CD14-positive monocyte (primary cell): ENCODE data around the gene ABCA2. TPM values are rescaled to one million over a fixed set of nuclear protein-coding genes. Genes with fewer than 3 reads are reported as not detected.
A peak's percentile ranks its signal among the peaks of the same experiment; 100 is the strongest.

ENCODE experiments used
- DNase-seq, 3 donors: peaks; one replicate each; pipeline ENCODE4 v3.0.0-alpha.2; 2011 to 2022
- H2AFZ ChIP-seq: 2 replicates; pipeline ENCODE4 v1.6.0; 2012; ENCODE audit warnings: mild to moderate bottlenecking, low read depth, low read length, inconsistent platforms; ENCODE audit not compliant: insufficient read depth, poor library complexity, severe bottlenecking
- H3K27ac ChIP-seq, 2 donors: 1 replicate in 1 of 2; 2 replicates in 1 of 2; pipeline ENCODE4 v1.5.1; 2012 to 2013; ENCODE audit warnings: low read length in 2 of 2, control low read depth in 1 of 2, inconsistent platforms in 1 of 2, low read depth in 1 of 2, mild to moderate bottlenecking in 1 of 2
- H3K27me3 ChIP-seq, 2 donors: one replicate each; pipeline versions ENCODE4 v1.6.0 to v1.6.1; 2011 to 2013; ENCODE audit warnings: low read length in 2 of 2; ENCODE audit not compliant: control insufficient read depth in 2 of 2, insufficient read depth in 2 of 2
- H3K36me3 ChIP-seq, 2 donors: replicated peaks in 1 of 2; 1 replicate in 1 of 2; 2 replicates in 1 of 2; pipeline versions ENCODE4 v1.5.1 to v1.6.1; 2012 to 2013; ENCODE audit warnings: low read length in 2 of 2, control low read depth in 1 of 2, inconsistent platforms in 1 of 2, mild to moderate bottlenecking in 1 of 2; ENCODE audit not compliant: insufficient read depth in 2 of 2, control insufficient read depth in 1 of 2
- H3K4me1 ChIP-seq, 2 donors: 1 replicate in 1 of 2; 2 replicates in 1 of 2; pipeline versions ENCODE4 v1.5.1 to v1.6.1; 2012 to 2013; ENCODE audit warnings: low read length in 2 of 2, control low read depth in 1 of 2, inconsistent platforms in 1 of 2, mild to moderate bottlenecking in 1 of 2, moderate library complexity in 1 of 2; ENCODE audit not compliant: insufficient read depth in 2 of 2, control insufficient read depth in 1 of 2
- H3K4me2 ChIP-seq: replicated peaks from 2 replicates; pipeline ENCODE3; 2012; ENCODE audit warnings: low read length, moderate library complexity, mild to moderate bottlenecking; ENCODE audit not compliant: poor library complexity, severe bottlenecking; ENCODE audit errors: extremely low read depth
- H3K4me3 ChIP-seq, 3 experiments: fragments of 200-600 bp in 1 of 3; sonication (generic) in 1 of 3; replicated peaks in 1 of 3; 1 replicate in 2 of 3; 2 replicates in 1 of 3; pipeline ENCODE4 v1.5.1; 2011 to 2013; ENCODE audit warnings: low read length in 3 of 3, mild to moderate bottlenecking in 3 of 3, control low read depth in 2 of 3, low read depth in 2 of 3, inconsistent platforms in 1 of 3, moderate library complexity in 1 of 3
- H3K79me2 ChIP-seq: 2 replicates; pipeline ENCODE4 v1.6.0; 2012; ENCODE audit warnings: mild to moderate bottlenecking, control low read depth, inconsistent platforms, low read length, moderate library complexity; ENCODE audit not compliant: insufficient read depth
- H3K9ac ChIP-seq: 2 replicates; pipeline ENCODE4 v1.6.0; 2017; ENCODE audit warnings: low read length, mild to moderate bottlenecking; ENCODE audit not compliant: insufficient read depth, poor library complexity, severe bottlenecking
- H3K9me3 ChIP-seq, 2 donors: replicated peaks in 1 of 2; 1 replicate in 1 of 2; 2 replicates in 1 of 2; pipeline versions ENCODE4 v1.5.1 to v1.6.1; 2012 to 2013; ENCODE audit warnings: low read length in 2 of 2, control low read depth in 1 of 2; ENCODE audit not compliant: control insufficient read depth in 1 of 2, insufficient read depth in 1 of 2
- H4K20me1 ChIP-seq: 2 replicates; pipeline ENCODE4 v1.6.0; 2012; ENCODE audit warnings: mild to moderate bottlenecking, low read length, control low read depth, moderate library complexity; ENCODE audit not compliant: insufficient read depth
- H3K27ac Mint-ChIP-seq, 7 donors: one replicate each; pipeline ENCODE4 v1.8.0; 2020; ENCODE audit warnings: mild to moderate bottlenecking in 7 of 7, mixed read lengths in 7 of 7, moderate library complexity in 6 of 7, inconsistent platforms in 2 of 7
- H3K27me3 Mint-ChIP-seq, 3 donors: one replicate each; pipeline ENCODE4 v1.8.0; 2021 to 2022; ENCODE audit warnings: low read depth in 3 of 3, mild to moderate bottlenecking in 3 of 3, mixed read lengths in 3 of 3, moderate library complexity in 3 of 3, inconsistent platforms in 1 of 3
- H3K36me3 Mint-ChIP-seq, 2 donors: one replicate each; pipeline ENCODE4 v1.8.0; 2020; ENCODE audit warnings: mixed read lengths in 2 of 2, inconsistent platforms in 1 of 2, mild to moderate bottlenecking in 1 of 2
- H3K4me1 Mint-ChIP-seq: one replicate; pipeline ENCODE4 v1.8.0; 2020; ENCODE audit warnings: mild to moderate bottlenecking, mixed read lengths
- H3K4me3 Mint-ChIP-seq, 2 donors: one replicate each; pipeline ENCODE4 v1.8.0; 2020; ENCODE audit warnings: mild to moderate bottlenecking in 2 of 2, mixed read lengths in 2 of 2, moderate library complexity in 1 of 2
- H3K9me3 Mint-ChIP-seq, 7 donors: one replicate each; pipeline ENCODE4 v1.8.0; 2020 to 2022; ENCODE audit warnings: mixed read lengths in 7 of 7, mild to moderate bottlenecking in 6 of 7, moderate library complexity in 6 of 7, inconsistent platforms in 2 of 7
- WGBS: methylation state at CpG from one replicate; pipeline ENCODE4 v1.1.5; 2013; ENCODE audit warnings: missing lambda C conversion rate; ENCODE audit not compliant: insufficient coverage; 5-methylcytosine and 5-hydroxymethylcytosine counted together
- intact Hi-C, 2 donors: fragments of 100-400 bp; cut with micrococcal nuclease; formaldehyde crosslinking; loops; one replicate each; pipeline versions ENCODE4 v1.15.0 to v1.15.1; 2023
- polyA plus RNA-seq, 3 donors: library from polyadenylated mRNA; depleted of rRNA in 1 of 3; unstranded in 2 of 3; stranded (reverse) in 1 of 3; fragments of 300-500 nt in 2 of 3; fragments of >200 nt in 1 of 3; fragmentation: Illumina TruSeq in 2 of 3; gene quantifications; 1 replicate in 2 of 3; 2 replicates in 1 of 3; pipeline ENCODE4 v1.2.3, GENCODE V29; 2012 to 2021
- TF ChIP-seq, protein P1 (sequence below): fragments of 200-600 bp; IDR thresholded peaks from one replicate; pipeline ENCODE4 v1.8.0; 2022; ENCODE audit warnings: antibody characterized with exemption, mild to moderate bottlenecking

The ABCA2 gene
- polyA plus RNA-seq, 3 donors = 0.18 to 30.7 (median 0.40) TPM

DNA sequence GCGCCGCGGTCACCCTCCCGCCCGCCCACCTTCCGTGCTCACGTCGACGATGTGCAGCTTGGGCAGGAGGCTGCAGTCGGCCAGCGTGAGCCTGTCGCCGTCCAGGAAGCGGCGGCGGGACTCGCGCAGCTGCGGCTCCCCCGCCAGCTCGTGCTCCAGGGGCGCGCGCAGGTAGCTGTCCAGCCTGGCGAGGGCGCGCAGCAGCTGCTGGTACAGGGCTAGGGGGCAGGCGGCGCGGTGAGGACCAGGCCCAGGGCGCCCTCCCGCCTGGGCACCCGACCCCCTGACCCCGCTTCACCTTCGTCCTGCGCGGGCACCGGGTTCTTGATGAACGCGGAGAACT is 33.2 kb downstream of the ABCA2 start:
- Histone ChIP-seq H2AFZ (no peak overlapping the region), H4K20me1 (peaks cover 30% of the 10 kb centered on the region), H3K36me3 (peaks cover 6 to 9% of the 10 kb centered on the region in 2 donors), H3K9me3 (no peaks in the 10 kb centered on the region), H3K4me1 (peaks cover 66 to 83% of the 10 kb centered on the region in 2 donors), H3K4me2 (no peak overlapping the region), H3K27me3 (peaks cover 0 to 41% of the 10 kb centered on the region in 2 donors), H3K79me2 (peaks cover 20% of the 10 kb centered on the region), H3K9ac (no peak overlapping the region), H3K4me3 (no peak overlapping the region), H3K27ac (no peak overlapping the region)
- Mint-ChIP-seq H3K27ac (no peak overlapping the region), H3K4me3 (no peak overlapping the region), H3K9me3 (peaks cover 0 to 17% (median 3%) of the 10 kb centered on the region in 7 donors), H3K4me1 (peaks cover 65% of the 10 kb centered on the region), H3K36me3 (peaks cover 10% of the 10 kb centered on the region in 2 donors), H3K27me3 (peaks cover 24 to 56% (median 45%) of the 10 kb centered on the region in 3 donors)
- intact Hi-C loops = loop anchor here (5.0 kb wide), 1 partner anchor 37 kb away; the partner anchor contains the start of gene FUT7 (in 2 of the 2)
- 36% methylated on average over 40 of the region's 40 CpGs for WGBS
- DNase-seq = no peak
- TF ChIP-seq, protein P1, sequence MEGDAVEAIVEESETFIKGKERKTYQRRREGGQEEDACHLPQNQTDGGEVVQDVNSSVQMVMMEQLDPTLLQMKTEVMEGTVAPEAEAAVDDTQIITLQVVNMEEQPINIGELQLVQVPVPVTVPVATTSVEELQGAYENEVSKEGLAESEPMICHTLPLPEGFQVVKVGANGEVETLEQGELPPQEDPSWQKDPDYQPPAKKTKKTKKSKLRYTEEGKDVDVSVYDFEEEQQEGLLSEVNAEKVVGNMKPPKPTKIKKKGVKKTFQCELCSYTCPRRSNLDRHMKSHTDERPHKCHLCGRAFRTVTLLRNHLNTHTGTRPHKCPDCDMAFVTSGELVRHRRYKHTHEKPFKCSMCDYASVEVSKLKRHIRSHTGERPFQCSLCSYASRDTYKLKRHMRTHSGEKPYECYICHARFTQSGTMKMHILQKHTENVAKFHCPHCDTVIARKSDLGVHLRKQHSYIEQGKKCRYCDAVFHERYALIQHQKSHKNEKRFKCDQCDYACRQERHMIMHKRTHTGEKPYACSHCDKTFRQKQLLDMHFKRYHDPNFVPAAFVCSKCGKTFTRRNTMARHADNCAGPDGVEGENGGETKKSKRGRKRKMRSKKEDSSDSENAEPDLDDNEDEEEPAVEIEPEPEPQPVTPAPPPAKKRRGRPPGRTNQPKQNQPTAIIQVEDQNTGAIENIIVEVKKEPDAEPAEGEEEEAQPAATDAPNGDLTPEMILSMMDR = no peak

DNA sequence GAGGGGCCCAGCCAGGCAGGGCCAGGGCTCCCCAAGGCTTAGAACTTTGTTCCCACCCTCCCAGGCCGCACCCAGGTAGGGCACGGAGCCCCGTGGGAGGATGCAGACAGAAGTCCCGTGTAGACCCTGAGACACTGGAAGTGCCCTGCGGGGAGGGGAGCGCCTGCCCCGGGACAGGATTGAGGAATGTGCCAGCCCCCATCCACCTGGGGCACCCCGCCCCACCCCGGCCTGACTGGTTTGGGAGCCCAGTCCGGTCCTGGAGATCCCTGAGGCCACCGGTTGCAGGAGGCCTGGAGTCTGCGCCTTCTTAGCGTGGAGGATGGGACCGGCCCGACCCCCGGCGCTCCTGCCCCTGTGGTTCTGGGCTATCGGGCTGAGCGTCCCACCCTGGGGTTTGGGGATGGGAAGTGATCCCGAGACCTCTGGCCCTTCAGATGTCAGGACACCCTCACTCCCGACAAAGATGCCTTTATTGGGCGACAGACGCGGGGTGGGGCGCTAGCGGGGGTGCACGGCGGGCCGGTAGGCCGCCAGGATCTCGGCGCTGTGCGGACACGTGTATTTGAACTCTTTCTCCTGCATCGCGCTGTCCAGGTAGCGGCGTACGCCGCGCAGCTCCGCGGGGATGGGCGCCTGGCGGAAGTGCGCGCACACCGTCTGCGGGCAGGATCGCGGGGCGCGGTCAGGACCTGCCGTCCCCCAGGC is 33.7 kb downstream of the ABCA2 start:
- peaks cover 60% of the 10 kb centered on the region for H3K4me1 Mint-ChIP-seq
- peaks cover 20% of the 10 kb centered on the region for H3K79me2 ChIP-seq
- H3K4me2 ChIP-seq = no peak overlapping the region
- H3K9me3 ChIP-seq = no peaks in the 10 kb centered on the region
- no peak overlapping the region for H3K4me3 ChIP-seq
- peak overlapping the region in 1 of 2 donors; percentile 89 for H3K4me3 Mint-ChIP-seq
- H4K20me1 ChIP-seq = peaks cover 30% of the 10 kb centered on the region
- DNase-seq = no peak
- peaks cover 6 to 9% of the 10 kb centered on the region in 2 donors for H3K36me3 ChIP-seq
- peaks cover 61 to 78% of the 10 kb centered on the region in 2 donors for H3K4me1 ChIP-seq
- H3K9ac ChIP-seq = no peak overlapping the region
- TF ChIP-seq, protein P1 = no peak
- 80% methylated on average over 51 of the region's 54 CpGs for WGBS
- H2AFZ ChIP-seq = no peak overlapping the region
- H3K36me3 Mint-ChIP-seq = peaks cover 10% of the 10 kb centered on the region in 2 donors
- no peak overlapping the region for H3K27ac ChIP-seq
- H3K27me3 ChIP-seq = peaks cover 0 to 41% of the 10 kb centered on the region in 2 donors
- H3K27me3 Mint-ChIP-seq = peaks cover 26 to 56% (median 49%) of the 10 kb centered on the region in 3 donors
- peaks cover 0 to 17% (median 3%) of the 10 kb centered on the region in 7 donors for H3K9me3 Mint-ChIP-seq
- intact Hi-C loops = loop anchor here in 1 of 2 donors (5.0 kb wide), 1 partner anchor 38 kb away; the partner anchor contains the start of gene FUT7
- no peak overlapping the region for H3K27ac Mint-ChIP-seq
